ENCODE results near the gene TCOF1.

The TCOF1 gene

DNA sequence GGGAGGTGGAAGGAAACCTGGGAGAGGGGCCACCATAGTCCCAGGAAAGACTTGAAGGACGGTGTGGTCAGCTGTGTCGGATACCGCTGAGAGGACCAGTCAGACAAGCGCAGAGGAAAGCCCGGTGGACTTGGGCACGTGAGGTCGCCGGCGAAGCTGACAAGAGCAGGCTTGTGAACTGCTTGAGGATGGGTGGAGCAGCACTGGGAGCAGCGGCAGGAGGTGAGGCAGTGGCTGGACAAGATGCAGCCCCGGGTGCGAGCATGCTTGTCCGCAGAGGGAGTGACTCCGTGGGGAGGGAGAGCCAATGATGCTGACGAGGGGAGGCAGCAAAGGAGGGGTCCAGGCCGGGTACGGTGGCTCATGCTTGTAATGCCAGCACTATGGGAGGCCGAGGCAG is 73.6 kb downstream of the TCOF1 start:
- DNase-seq = no peak

DNA sequence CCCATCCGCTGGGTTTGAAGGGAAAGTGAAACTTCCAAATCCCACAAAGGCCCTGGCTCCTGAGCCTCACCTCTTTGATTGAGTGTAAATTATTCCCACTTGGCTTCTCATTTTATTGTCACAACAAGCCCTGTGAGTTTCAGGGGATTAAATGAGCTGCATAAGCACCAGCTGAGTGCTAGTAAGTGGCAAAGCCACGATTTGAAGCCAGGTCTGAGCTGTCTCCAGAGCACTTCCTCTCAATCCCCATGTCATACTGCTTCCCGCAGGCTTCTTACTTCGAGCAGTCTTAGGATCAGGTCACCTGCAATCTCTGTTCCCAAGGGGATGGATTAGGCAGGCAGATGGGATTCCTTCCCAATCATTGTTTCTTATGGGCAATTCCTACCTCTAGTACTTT is 74.1 kb downstream of the TCOF1 start:
- DNase-seq = no peak

- no peak for DNase-seq
These were observed 77.0 kb downstream of the TCOF1 start for GRCh38 chr5:150434464-150434863.

- peak in 12 of 14 donors; percentile 21 to 79 (median 70) for DNase-seq
These were observed 78.7 kb downstream of the TCOF1 start for GRCh38 chr5:150436141-150436680.

DNA sequence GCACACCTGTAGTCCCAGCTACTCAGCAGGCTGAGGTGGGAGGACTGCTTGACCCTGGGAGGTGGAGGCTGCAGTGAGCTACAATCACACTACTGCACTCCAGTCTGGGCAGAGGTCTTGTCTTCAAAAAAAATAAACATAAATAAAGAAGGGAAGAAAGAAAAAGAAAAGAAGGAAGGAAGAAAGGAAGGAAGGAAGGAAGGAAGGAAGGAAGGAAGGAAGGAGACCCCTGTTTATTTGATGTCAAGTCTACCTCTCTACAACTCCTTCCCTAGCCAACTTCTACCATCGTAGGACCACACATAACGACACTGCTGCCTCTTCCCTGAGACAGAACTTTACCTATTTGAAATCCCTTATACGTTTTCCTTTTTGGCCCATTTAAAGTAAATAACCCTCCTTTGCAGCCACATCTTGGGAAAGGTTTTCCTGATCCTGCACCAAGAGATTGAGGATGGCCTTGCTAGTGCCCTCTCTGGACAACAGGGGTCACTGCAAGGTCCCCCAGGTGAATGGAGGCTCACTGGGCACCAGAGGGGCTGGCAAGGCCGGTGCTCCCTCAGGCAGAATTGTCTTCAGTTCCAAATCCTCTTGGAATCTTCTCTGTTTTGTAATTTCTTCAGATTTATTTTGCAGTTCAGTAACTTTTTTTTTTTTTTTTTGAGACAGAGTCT is 81.5 kb downstream of the TCOF1 start:
- no peak for DNase-seq

DNA sequence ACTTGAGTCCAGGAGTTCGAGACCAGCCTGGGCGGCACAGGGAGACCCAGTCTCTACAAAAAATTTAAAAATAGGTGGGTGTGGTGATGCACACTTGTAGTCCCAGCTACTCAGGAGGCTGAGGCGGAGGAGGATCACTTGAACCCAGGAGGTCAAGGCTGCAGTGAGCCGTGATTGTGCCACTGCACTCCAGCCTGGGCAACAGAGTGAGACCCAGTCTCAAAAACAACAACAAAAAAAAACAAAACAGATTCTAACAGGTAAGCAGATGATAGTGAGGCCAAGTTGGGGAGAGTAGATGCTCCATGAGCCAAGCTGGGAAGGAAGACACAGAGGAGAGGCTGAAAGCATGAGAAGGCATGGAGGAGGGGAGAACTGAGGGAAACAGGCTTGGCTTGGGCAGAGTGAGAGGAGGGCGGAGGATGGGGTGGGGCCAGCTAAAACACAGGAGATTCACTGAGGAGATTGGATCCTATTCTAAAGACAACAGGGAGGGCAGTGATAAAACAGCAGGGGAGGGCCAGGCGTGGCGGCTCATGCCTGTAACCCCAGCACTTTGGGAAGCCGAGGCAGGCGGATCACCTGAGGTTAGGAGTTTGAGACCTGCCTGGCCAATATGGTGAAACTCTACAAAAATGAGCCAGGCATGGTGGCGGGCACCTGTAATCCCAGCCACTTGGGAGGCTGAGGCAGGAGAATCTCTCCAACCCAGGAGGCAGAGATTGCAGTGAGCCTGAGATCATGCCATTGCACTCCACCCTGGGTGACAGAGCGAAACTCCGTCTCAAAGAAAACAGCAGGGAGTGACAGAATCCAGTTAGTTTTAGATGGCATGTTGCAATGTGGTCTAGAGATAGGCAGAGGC is 83.7 kb downstream of the TCOF1 start:
- DNase-seq = no peak

GRCh38 chr5:150441813-150442698 is 84.6 kb downstream of the TCOF1 start:
- no peak for DNase-seq

- DNase-seq = no peak
These were observed 85.2 kb downstream of the TCOF1 start for GRCh38 chr5:150442699-150443080.

DNA sequence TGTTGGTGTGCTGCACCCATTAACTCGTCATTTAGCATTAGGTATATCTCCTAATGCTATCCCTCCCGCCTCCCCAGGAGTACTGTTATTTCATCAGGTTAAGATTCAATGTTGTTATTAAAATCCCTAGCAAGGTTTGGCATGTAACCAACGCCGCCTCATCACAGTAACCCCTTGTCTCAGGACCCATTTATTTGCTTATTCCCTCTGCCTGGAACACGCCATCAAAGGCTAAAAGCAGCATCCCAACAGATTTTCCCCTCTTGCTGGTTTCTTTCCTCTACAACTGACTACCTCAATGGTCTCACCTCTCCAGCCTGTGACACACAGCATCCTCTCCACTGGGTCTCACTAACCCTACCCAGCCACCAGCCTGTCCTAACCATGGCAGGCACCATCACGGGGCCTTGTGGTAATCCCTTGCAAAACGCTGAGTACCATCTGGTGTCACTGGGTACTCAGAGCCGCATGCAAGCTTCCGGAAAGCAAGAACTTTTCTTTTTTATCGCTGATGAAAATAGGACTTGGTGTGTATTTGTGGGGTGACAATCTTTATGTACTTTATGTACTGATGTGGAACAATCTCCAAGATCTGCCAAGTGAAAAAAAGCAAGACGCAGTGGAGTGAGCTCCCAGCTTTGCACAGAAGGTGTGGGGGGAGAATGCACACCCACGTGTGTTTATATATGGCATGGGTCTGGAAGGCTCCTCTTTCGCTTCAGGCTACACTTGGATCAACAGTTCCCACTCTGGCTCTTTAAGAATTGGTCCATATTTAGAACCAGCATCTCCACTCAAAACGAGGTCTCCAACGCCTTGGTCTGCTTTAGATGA is 86.0 kb downstream of the TCOF1 start:
- DNase-seq = no peak

- DNase-seq = no peak
These were observed 87.3 kb downstream of the TCOF1 start for GRCh38 chr5:150444770-150445169.

GRCh38 chr5:150446088-150446487 is 88.6 kb downstream of the TCOF1 start:
- no peak for DNase-seq

DNA sequence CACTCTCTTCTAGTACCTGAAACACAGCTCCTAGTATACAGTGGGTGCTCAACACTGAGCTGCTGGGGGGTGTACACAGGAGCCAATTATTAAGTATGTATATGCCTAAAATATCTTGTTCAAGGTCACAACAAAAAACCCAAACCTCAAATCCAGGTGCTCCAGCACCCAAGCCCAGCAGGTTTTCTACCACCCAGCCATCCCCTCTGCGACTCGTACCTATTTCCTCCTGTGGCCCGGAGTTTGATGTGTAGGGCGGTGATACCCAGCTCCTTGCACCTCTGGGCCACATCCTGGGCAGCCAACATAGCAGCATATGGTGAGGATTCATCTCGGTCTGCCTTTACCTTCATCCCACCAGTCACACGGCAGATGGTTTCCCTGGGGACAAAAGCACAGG is 89.1 kb downstream of the TCOF1 start:
- DNase-seq = no peak

DNA sequence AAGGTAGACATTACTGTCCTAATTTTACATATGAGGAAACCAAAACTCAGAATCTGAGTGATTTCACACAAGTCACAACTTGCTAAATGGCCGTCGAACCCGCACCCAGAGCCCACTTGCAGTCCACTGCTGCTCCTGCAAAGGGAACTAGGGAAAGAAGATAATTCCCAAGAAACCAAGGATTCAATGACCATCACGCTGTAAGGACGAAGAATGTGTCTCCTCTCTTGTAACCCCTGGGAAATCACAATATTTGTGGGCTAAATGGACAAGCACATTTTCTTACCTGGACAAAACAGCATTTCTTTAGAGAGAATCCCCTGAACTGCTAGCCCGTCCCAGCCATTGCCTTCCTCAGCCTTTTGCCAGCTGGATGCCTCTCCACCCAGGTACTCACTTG is 89.7 kb downstream of the TCOF1 start:
- no peak for DNase-seq

- DNase-seq = no peak
These were observed 90.8 kb downstream of the TCOF1 start for GRCh38 chr5:150448334-150448733.

DNA sequence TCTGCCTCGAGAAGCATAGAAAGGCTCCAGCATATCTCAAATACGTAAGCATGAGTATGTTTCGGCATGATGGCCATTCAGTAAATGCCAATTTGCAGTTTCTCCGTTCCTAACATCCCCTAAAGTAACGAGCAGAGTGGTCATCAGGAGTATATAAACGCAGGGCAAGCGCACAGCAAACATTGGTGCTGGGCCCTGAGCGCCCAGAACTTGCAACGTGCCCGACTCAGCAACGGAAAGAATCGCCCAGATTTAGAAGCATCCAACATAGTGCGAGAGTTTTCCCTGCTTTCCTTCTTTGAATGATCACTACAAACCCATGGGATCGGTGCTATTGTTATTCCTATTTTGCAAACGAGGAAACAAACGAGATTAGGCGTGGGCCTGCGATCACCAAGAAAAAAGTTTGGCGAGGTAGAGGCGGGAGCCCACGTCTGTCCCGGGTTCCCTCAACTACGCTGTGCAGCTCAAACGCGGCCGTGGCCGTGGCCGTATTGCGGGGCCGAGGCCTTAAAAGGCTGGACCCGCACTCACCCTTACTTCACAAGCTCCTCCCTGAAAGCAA is 91.5 kb downstream of the TCOF1 start:
- peak in 1 of 14 donors; percentile 42 for DNase-seq

Data from C1 segment of cervical spinal cord (tissue), 14 donors.